ENCODE data around the gene GTF2H2. TPM values are rescaled to one million over a fixed set of nuclear protein-coding genes. Genes with fewer than 3 reads are reported as not detected.
"Not testable (repeated sequence)": the region's sequence is repeated elsewhere in the genome, so short reads cannot be mapped to it uniquely, and the experiment has no call there.

The GTF2H2 gene
- total RNA-seq (2021; fragmentation: NEBNext Ultra II Directional; extraction: Animal tissue kit (Norgen Biotek cat#: 25700)) = 10 to 100 TPM; 14.9 to 20.6 (median 16.9) TPM
- long read RNA-seq, full-length matches to known transcripts = 8 of 28 reads
- long read RNA-seq, partial matches to known transcripts = 8 of 28 reads
- long read RNA-seq, other reads (novel, unspliced or antisense) = 12 of 28 reads

- not testable (repeated sequence) for H3K4me1 Mint-ChIP-seq (ENCODE audit: low read depth); H3K4me3 Mint-ChIP-seq; H3K36me3 Mint-ChIP-seq (ENCODE audit: low read depth); DNase-seq; H3K27ac Mint-ChIP-seq; H3K9me3 Mint-ChIP-seq; H3K27me3 Mint-ChIP-seq (ENCODE audit: insufficient read depth)
Measured at GRCh38 chr5:71067262-71067928, at the start of gene GTF2H2. Gene GTF2H2, minus strand, starts transcription at chr5:71067676. Its CDS starts 4,913 bp downstream, at chr5:71062763.

- not testable (repeated sequence) for DNase-seq; H3K36me3 Mint-ChIP-seq (ENCODE audit: low read depth); H3K4me3 Mint-ChIP-seq; H3K9me3 Mint-ChIP-seq; H3K27me3 Mint-ChIP-seq (ENCODE audit: insufficient read depth); H3K4me1 Mint-ChIP-seq (ENCODE audit: low read depth); H3K27ac Mint-ChIP-seq
Measured at GRCh38 chr5:71109730-71110275, 42.3 kb upstream of the GTF2H2 start.

- not testable (repeated sequence) for H3K4me3 Mint-ChIP-seq; H3K36me3 Mint-ChIP-seq (ENCODE audit: low read depth); H3K27me3 Mint-ChIP-seq (ENCODE audit: insufficient read depth); H3K4me1 Mint-ChIP-seq (ENCODE audit: low read depth); H3K27ac Mint-ChIP-seq; H3K9me3 Mint-ChIP-seq; DNase-seq
Measured at GRCh38 chr5:71099996-71100395, 32.5 kb upstream of the GTF2H2 start.

GRCh38 chr5:71097930-71098203 is 30.4 kb upstream of the GTF2H2 start:
- H3K27ac Mint-ChIP-seq; H3K27me3 Mint-ChIP-seq (ENCODE audit: insufficient read depth); DNase-seq; H3K4me1 Mint-ChIP-seq (ENCODE audit: low read depth); H3K9me3 Mint-ChIP-seq; H3K4me3 Mint-ChIP-seq; H3K36me3 Mint-ChIP-seq (ENCODE audit: low read depth): not testable (repeated sequence)

GRCh38 chr5:71097173-71097929 is 29.9 kb upstream of the GTF2H2 start:
- not testable (repeated sequence) for DNase-seq; H3K9me3 Mint-ChIP-seq; H3K27me3 Mint-ChIP-seq (ENCODE audit: insufficient read depth); H3K36me3 Mint-ChIP-seq (ENCODE audit: low read depth); H3K4me1 Mint-ChIP-seq (ENCODE audit: low read depth); H3K27ac Mint-ChIP-seq; H3K4me3 Mint-ChIP-seq

GRCh38 chr5:71089773-71090172 is 22.3 kb upstream of the GTF2H2 start:
- not testable (repeated sequence) for H3K27me3 Mint-ChIP-seq (ENCODE audit: insufficient read depth); H3K27ac Mint-ChIP-seq; H3K4me3 Mint-ChIP-seq; H3K4me1 Mint-ChIP-seq (ENCODE audit: low read depth); H3K36me3 Mint-ChIP-seq (ENCODE audit: low read depth); H3K9me3 Mint-ChIP-seq; DNase-seq

- H3K9me3 Mint-ChIP-seq; H3K36me3 Mint-ChIP-seq (ENCODE audit: low read depth); DNase-seq; H3K27ac Mint-ChIP-seq; H3K27me3 Mint-ChIP-seq (ENCODE audit: insufficient read depth); H3K4me1 Mint-ChIP-seq (ENCODE audit: low read depth); H3K4me3 Mint-ChIP-seq: not testable (repeated sequence)
Measured at GRCh38 chr5:71088754-71089153, 21.3 kb upstream of the GTF2H2 start.

GRCh38 chr5:71086145-71086544 is 18.7 kb upstream of the GTF2H2 start:
- H3K36me3 Mint-ChIP-seq (ENCODE audit: low read depth); H3K4me3 Mint-ChIP-seq; H3K4me1 Mint-ChIP-seq (ENCODE audit: low read depth); H3K9me3 Mint-ChIP-seq; DNase-seq; H3K27me3 Mint-ChIP-seq (ENCODE audit: insufficient read depth); H3K27ac Mint-ChIP-seq: not testable (repeated sequence)

- not testable (repeated sequence) for DNase-seq; H3K27me3 Mint-ChIP-seq (ENCODE audit: insufficient read depth); H3K4me1 Mint-ChIP-seq (ENCODE audit: low read depth); H3K27ac Mint-ChIP-seq; H3K4me3 Mint-ChIP-seq; H3K9me3 Mint-ChIP-seq; H3K36me3 Mint-ChIP-seq (ENCODE audit: low read depth)
Measured at GRCh38 chr5:71084280-71085063, 17.0 kb upstream of the GTF2H2 start.

GRCh38 chr5:71082898-71083297 is 15.4 kb upstream of the GTF2H2 start:
- H3K36me3 Mint-ChIP-seq (ENCODE audit: low read depth); H3K9me3 Mint-ChIP-seq; H3K4me3 Mint-ChIP-seq; DNase-seq; H3K4me1 Mint-ChIP-seq (ENCODE audit: low read depth); H3K27me3 Mint-ChIP-seq (ENCODE audit: insufficient read depth); H3K27ac Mint-ChIP-seq: not testable (repeated sequence)

- H3K36me3 Mint-ChIP-seq (ENCODE audit: low read depth); H3K27me3 Mint-ChIP-seq (ENCODE audit: insufficient read depth); DNase-seq; H3K9me3 Mint-ChIP-seq; H3K4me1 Mint-ChIP-seq (ENCODE audit: low read depth); H3K27ac Mint-ChIP-seq; H3K4me3 Mint-ChIP-seq: not testable (repeated sequence)
Measured at GRCh38 chr5:71082340-71082739, 14.9 kb upstream of the GTF2H2 start.

- not testable (repeated sequence) for H3K36me3 Mint-ChIP-seq (ENCODE audit: low read depth); H3K4me3 Mint-ChIP-seq; H3K9me3 Mint-ChIP-seq; H3K27me3 Mint-ChIP-seq (ENCODE audit: insufficient read depth); H3K4me1 Mint-ChIP-seq (ENCODE audit: low read depth); H3K27ac Mint-ChIP-seq; DNase-seq
Measured at GRCh38 chr5:71061322-71061721, 6.2 kb downstream of the GTF2H2 start.

GRCh38 chr5:71059426-71059825 is 8.1 kb downstream of the GTF2H2 start:
- not testable (repeated sequence) for H3K36me3 Mint-ChIP-seq (ENCODE audit: low read depth); H3K27ac Mint-ChIP-seq; H3K27me3 Mint-ChIP-seq (ENCODE audit: insufficient read depth); H3K4me1 Mint-ChIP-seq (ENCODE audit: low read depth); H3K4me3 Mint-ChIP-seq; H3K9me3 Mint-ChIP-seq; DNase-seq
